NCI-H2227 (cell line): ENCODE data around the gene CYP2W1.

Source experiments
- DNase-seq: peaks from one replicate; lab custom pipeline; 2025; ENCODE audit not compliant: unreplicated experiment; lab: John Stamatoyannopoulos, UW

CYP2W1 gene

DNA sequence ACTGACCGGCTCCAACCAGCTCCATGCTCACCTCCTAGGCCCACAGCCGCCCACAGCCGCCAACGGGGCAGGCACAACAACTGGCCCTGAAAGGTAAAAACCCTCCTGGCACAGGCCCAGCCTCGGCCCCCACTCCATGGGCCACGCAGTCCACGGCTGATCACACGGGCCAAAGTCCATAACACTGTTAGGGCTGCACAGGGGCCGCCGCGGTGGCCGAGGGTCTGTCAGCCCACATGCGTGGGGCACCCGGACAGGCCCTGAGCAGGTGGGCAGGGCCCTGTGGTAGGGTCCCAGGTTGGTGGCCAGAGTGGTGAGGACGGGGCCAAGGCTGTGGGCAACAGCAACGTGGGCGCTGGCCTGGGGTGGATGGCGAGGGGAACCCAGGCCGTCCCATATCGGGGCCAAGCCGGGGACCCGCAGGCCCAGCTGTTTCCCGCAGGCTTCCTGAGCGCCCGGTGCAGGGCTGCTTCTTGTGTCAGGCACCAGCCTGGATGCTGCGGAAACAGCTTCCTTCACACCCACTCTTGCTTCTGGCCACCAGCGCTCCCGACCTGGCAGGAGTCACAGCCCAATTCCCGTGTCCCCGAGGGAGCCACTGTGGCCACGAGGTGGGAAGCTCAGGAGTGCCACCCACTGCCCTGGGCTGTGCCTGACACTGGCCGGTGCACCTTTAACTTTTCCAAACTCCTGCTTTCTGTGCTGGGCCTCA is 29.2 kb downstream of the CYP2W1 start:
- DNase-seq = no peak

DNA sequence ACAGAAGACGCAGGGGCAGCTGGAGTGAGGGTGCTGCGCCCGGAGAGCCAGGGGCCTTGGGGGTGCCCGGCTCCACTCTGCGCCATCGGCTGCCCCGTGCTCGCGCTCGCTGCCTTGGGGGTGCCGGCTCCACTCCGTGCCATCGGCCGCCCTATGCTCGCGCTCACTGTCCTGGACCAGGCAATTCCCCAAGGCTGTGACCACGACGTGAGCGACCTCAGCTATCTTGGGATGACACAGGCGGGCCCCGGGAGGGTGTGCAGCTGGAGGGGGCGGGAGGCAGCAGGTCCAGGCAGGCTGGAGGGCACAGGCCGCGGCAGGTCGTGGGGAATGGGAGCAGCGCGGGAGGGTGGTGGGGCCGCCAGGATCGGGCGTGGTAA is 29.7 kb downstream of the CYP2W1 start:
- no peak for DNase-seq

DNA sequence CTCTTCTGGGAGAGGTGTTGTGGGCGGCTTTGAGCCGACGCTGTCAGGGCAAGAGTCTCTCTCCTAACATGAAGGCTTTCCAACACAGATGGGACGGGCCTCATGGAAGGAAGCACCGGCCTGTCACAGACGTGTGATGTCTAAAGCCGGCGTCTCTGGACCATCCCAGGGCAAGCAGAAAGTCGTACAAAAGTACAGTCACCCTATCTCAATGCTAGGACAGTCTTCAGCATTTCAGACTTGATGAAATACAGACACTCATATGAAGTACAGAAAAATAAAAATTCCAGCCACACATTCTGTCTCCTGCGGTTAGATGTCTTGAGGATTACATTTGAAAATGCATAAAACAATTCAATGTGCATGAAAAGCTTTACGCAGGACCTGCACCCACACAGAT is 30.6 kb downstream of the CYP2W1 start:
- no peak for DNase-seq

DNA sequence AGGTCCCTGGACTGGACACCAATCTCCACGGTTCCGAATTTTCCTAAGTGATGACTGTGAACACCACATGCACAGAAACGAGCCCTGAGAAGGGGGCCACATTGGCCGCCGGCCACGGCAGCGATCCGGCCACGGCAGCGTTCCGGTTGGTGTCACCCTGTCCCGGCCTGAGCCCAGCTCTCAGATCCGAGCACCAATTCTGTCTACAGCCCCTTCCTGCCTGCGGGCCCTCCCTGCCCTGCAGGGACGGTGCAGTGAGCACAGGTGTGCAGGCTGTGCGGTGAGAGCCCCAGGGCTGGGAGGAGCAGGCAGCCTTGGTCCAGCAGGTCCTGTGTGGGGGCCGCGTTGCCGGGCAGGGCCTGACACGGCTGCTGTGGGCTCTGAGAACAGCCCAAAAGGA is 31.7 kb downstream of the CYP2W1 start:
- no peak for DNase-seq

DNA sequence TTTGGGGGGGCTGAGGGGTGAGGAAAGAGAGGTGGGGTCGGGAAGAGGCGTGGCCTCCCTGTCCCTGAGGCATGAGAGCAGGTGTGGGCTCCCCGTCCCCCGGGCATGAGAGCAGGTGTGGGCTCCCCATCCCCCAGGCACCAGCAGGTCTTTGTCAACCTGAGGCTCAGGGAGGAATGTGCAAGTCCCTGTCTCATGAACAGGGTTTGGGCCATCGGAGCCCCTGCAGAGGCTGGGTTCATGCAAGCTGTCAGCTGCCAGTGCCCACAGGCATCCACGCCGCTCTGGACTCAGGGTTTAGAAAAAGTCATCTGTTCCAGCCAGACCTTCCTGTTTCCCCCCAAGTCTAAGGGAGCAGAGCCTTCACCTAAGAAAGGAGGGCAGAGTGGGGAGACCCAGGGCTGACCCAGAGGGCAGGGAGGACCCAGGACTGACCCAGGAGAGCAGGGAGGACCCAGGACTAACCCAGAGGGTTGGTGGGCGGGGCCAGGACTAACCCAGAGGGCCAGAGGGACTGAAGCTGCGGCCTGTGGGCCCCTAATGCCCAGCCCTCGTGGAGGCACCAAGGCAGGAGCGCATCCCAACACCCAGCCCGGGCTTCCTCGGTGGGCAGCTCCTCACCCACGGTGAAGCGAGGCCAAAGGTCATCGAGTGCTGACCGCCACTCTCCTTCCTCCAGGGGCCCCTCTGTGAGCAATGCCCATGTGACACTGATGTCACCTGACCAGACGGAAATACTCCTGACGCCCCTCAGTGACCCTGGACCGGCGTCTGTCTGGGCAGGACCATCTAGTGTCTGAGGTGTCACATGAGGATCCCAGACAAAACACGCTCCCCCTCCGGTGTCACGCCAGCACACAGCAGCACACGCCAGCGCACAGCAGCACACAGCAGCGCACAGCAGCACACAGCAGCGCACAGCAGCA is 32.5 kb downstream of the CYP2W1 start:
- DNase-seq = no peak

DNA sequence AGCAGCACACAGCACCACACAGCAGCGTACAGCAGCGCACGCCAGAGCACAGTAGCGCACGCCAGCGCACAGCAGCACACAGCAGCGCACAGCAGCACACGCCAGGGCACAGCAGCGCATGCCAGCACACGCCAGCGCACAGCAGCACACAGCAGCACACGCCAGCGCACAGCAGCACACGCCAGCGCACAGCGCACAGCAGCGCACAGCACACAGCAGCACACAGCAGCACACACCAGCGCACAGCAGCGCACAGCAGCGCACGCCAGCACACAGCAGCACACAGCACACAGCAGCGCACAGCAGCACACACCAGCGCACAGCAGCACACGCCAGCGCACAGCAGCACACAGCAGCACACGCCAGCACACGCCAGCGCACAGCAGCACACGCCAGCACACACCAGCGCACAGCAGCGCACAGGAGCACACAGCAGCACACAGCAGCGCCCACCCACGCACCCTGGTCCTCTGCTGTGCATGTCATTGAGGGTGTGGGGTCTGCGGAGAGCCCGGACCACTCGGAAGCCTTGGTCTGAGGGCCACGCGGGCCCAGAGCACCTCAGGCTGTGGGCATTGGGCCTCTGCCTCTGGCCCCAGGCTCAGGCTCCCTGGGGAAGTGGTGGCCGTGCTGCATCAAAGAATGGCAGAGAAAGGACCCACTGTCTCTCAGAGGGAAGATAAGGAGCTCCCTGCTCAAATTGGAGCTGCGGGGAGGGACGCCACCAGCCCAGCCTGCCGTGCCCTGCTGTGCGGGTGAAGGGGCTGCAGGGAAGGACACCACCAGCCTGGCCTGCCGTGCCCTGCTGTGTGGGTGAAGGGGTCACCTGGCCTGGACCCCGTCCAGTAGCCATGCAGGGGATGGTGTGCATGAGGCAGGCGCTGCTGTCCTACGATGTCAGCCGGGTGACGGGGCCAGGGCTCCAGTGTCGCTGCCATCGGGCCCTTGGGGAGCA is 33.9 kb downstream of the CYP2W1 start:
- DNase-seq = no peak

DNA sequence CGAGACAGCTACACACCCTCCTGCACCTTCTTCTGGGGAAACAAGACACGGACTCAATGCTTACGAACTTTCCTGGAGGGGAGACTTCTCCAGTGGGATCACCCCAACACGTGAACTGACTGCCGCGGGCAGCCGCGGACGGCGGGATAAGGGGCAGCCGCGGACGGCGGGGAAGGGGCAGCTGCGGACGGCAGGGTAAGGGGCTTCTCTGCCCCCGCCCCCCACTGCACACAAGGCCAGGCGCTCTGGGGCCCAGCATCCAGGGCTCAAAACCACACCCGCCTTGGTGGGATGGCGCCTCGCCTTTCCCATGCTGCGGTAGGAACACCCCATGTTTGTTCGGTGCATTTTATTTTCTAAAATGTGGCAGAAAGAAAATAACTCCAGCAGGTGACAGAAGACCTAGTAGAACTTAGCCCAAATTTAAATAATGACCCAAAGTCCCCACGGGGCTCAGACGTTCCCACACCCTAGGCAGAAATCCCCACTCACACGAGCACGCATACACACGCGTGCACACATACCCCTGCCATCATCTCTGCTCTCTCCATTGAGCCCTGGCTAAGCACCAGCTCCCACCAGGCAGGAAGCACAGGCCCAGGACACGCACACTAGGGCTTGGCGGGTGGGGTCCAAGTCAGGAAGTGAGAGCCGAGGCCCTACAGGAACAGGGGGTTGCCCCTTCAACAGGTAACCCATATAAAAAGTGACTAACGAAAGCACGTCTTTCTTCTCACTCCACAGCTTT is 34.8 kb downstream of the CYP2W1 start:
- DNase-seq = no peak

DNA sequence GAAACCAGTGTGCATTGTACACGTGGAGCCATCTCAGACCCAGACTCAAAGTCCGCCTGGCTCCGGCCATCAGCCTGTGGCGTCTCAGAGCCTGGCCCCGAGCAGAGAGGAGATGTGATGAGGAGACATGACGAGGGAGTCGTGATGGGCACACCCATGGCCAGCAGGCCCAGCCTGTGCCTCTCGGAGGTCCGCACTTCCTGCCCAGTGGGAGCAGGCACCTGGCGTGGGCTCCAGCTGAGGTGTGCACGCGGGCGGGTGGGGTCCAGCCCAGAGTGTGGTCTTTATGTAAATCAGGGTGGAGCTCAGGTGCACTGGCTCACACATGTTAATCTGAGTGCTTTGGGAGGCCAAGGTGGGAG is 35.3 kb downstream of the CYP2W1 start:
- no peak for DNase-seq

DNA sequence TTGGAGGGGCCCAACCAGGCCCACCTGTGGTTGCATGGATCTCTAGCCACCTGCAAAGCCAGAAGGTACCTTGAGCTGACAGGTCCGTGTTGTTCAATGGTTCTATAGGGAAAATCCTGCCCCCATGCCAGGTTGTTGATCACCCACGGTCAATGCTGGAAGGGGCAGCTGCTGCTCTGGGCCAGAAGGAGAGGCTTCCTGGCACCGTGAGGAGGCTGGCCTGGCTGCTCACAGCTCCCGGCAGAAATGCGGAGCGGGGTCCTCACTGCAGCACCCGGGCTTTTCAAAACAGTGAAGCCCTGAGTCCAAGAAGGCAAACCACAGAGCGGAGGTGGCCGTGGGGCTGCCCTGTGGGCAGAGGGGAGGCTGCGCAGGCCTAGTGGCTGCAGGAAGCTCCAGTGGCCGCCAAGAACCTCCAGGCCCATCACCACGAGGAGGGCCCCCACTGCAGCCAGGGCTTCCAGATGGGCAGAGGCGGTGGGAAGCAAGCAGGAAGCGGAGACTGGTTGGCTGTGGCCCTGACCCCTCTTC is 36.3 kb downstream of the CYP2W1 start:
- no peak for DNase-seq

DNA sequence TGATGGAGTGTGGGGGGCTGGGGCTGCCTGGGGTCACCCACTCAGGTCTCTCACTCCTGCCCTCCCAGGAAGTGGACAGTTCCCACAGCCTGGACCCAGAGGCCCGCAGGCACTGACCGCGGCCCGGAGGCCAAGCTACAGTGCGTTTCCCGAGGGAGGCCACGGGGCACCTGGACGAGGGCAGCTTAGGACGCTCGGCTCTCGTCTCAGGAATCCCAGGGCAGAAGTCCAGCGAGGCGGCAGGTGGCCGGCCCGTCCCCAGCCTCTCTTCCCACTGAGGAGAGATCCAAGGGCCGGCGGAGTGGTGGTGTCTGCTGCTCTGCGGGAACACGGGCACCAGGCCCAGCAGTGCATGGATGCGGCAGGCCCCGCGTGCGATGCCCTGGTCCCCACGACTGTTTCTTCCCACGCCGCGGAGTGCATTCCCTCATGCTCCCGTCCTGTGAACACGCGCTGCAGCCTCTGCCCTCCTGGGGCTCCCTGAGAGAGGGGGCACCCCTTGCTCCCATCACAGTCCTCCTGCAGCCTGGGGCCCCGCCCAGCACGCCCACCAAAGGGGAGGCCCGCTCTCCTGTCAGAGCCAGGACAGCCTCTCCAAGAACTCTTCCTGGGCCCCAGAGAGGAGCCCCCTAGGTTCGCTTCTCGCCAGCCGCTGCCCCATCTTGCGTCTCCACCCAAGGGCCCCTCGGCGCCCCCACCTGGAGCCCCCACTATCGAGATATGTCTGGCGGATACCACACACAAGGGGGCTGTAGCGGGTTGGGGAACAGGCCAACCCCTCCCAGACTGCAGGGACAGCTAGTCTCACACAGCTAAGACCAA is 37.0 kb downstream of the CYP2W1 start:
- no peak for DNase-seq

DNA sequence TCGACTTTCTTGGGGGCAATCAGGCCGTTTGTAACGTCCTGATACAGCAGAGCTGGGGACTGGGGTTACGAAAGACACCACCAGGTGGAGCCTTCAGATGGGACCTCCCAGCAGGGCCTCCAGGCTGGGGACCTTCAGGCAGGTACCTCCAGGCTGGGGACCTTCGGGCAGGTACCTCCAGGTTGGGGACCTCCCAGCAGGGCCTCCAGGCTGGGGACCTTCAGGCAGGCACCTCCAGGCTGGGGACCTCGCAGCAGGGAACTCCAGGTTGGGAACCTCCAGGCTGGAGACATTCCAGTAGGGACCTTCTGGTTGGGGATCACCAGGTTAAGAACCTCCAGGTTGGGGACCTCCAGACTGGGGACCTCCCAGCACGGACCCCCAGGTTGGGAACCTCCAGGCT is 37.9 kb downstream of the CYP2W1 start:
- no peak for DNase-seq

DNA sequence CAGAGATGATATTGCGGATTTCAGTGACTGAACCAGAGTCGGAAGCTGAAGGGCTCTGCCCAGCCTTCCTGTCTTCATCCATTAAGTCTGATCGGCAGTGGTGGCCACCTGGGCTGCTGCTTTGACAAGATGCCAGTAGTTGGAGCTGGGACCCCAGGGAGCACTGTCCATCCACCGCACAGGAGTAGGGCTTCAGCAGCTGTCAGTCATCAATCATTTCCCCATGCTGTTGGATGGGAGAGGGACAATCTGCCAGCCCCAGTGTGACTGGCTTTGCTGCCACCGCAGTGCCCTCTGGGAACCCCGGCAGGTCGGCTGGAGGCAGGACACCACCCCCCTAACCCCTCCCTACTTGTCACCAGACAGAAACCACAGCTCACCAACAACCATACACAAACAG is 38.4 kb downstream of the CYP2W1 start:
- no peak for DNase-seq

DNA sequence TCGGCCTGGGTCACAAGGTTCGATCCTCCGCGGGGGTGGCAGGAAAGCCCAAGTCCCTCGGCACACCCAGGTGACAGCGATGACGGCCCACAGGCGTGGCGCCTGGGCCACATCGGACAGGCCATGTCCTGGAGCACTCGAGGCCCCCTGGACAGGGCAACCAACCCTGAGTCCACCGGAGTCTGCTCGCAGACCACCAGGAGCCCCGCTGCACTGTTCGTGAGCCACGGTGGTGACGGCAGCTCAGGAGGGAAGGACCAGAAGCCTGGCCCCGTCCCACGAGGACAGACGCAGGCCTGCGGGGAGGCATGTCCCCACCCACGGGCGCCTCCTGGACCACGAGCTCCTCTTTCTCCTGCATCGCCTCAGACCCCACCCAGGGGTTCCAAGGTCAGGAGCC is 39.0 kb downstream of the CYP2W1 start:
- no peak for DNase-seq

DNA sequence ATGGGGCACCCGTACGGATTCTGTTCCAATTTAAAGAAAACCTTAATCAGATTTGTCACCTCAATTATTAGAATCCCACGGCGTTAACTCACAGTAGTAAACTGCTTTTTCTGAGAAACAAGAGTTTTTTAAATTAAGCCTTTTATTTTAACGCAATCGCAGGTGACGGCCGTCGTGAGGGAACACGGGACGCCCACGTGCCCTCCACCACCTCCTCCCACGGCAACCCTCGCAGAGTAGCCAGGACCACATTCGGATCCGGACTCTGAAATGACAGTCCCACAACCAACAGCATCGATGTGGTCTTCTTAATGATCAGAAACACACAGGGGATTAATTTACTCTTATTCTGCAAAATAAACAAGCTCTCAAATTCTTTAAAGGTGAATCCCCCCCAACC is 39.4 kb downstream of the CYP2W1 start:
- no peak for DNase-seq

DNA sequence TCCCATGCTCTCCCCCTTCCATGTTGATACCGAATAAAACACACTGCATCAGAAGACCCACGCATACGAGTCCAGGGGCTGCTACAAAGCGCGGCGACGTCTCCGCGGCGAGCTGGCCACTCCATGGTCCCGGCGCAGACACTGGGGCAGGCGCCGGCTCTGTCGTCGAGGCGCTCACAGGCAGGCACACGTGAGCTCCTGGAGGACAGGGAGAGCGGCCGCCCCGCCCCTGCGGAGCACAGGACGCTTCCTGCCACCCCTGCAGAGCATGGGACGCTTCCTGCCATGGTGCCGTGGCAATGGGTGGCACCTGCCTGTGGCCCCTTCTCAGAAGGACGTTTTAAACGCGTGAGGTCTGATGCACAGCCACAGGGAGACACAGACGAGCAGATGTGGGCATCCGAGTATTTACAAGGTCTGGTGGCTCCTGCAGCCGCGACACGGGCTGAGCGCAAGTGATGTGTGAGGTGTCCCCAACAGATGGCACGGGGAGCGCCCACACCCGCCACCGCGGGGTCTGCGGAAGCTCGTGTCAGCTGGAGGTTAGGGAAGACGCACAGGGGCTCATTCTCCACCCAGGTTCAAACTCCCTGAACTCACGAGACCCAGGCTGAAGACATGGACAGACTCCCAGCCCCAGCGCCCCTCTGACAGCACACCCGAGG is 40.0 kb downstream of the CYP2W1 start:
- DNase-seq = no peak

DNA sequence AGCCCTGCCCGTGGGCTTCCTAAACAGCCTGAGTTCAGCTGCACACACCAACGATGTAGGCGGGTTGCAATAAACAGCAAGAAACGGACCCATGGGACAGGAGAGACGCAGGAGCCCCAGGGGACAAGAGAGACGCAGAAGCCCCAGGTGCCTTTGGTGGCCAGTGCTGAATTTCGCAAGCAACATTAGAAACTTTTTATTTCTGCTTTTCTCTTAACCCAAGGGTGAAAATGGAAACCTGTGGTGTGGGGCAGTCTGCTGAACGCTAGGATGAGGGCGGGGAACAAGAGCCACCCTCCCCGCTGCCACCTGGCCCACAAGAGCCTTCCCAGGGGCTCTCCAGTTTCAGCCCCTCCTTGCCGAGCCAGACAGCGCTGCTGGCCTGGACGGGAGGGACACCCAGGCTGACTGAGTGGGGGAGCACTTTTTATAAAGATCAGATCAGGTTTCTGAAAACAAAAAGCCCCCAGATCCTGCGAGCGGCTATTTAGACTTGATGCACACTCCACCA is 41.4 kb downstream of the CYP2W1 start:
- DNase-seq = no peak

DNA sequence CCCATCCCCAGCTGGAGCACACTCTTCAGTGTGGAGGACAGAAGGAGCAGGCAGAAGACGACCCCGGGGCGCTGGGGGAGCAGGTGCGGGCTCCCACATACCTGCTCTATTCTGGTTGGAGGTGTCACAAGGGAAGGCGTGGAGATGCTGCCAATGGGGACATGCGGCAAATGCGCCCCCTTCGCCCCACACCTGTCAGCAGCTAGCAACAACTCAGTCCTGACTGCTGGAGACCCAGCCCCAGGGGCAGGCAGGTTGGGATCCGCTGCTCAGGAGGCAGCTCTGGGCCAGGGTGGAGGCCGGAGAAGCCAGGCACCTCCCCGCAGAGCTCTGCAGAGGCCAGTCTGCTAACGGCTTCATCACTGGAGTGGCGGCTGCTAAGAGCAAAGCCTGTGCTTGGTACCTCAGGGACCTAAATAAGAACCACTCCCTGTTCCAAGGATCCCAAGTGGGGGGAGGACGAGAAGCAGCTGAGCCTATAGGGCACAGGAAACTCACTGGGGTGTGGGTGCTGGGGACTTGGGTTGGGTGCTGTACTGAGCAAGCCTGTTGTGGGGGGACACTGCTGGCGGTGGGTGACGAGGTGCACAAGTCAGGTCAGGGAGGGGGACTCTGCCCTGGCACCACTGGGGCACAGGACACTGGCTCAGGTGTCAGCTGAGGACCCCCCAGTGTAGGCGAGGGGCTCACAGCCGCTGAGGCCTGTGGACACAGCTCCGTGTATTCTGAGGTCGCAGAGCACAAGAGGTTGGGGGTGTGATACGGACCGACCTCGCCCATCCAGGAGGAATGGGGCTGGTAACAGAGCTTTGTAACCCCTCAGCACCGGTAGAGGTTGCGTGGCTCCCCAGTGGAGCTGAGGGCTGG is 42.1 kb downstream of the CYP2W1 start:
- no peak for DNase-seq
